PFSK-1 (cell line): ENCODE measurements around the gene MPO.

Experiments
- FOXP2 ChIP-seq: optimal IDR thresholded peaks from 2 replicates; pipeline ENCODE3; 2011; ENCODE audit warnings: borderline replicate concordance, control low read depth, inconsistent platforms; ENCODE audit not compliant: insufficient read depth; ENCODE audit errors: extremely low read length, extremely low read depth
- POLR2AphosphoS5 ChIP-seq: IDR thresholded peaks from 2 replicates; pipeline ENCODE4 v1.6.1; 2012; ENCODE audit warnings: low read depth, mild to moderate bottlenecking, control low read depth, low read length, moderate library complexity
- SIN3A ChIP-seq: IDR thresholded peaks from 2 replicates; pipeline ENCODE4 v1.6.1; 2012; ENCODE audit warnings: mild to moderate bottlenecking, low read length, moderate library complexity, borderline replicate concordance; ENCODE audit not compliant: insufficient read depth
- TAF1 ChIP-seq: IDR thresholded peaks from 2 replicates; pipeline ENCODE4 v1.6.1; 2012; ENCODE audit warnings: low read length, control low read depth, borderline replicate concordance; ENCODE audit not compliant: insufficient read depth
- TF ChIP-seq, protein P1 (sequence below), 2 experiments: IDR thresholded peaks; 2 replicates each; pipeline versions ENCODE4 v1.6.1 to v1.8.0; 2011 to 2012; ENCODE audit warnings: low read depth in 2 of 2, low read length in 2 of 2, control low read depth in 1 of 2, inconsistent platforms in 1 of 2, mild to moderate bottlenecking in 1 of 2, moderate library complexity in 1 of 2; ENCODE audit not compliant: insufficient read depth in 1 of 2

Gene MPO

DNA sequence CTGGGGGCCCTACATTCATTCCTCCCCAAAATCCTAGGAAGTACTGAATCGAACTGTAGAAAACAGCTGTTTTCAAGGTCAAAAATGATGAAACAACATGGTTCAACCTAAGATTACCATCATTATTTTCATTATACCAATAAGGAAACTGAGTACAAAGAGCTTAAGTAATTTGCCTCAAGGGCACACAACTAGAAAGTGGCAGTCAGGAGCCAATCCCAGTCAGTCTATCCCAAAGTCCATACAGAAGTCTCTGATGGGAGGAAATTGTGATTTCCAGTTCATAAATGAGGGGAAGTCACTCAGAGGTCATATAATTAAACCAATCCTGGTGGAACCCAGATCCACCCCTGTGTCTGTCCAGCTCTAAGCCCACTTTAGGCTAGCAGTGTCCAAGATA, 34.0 kb downstream of the MPO start:
- TF ChIP-seq, protein P1, sequence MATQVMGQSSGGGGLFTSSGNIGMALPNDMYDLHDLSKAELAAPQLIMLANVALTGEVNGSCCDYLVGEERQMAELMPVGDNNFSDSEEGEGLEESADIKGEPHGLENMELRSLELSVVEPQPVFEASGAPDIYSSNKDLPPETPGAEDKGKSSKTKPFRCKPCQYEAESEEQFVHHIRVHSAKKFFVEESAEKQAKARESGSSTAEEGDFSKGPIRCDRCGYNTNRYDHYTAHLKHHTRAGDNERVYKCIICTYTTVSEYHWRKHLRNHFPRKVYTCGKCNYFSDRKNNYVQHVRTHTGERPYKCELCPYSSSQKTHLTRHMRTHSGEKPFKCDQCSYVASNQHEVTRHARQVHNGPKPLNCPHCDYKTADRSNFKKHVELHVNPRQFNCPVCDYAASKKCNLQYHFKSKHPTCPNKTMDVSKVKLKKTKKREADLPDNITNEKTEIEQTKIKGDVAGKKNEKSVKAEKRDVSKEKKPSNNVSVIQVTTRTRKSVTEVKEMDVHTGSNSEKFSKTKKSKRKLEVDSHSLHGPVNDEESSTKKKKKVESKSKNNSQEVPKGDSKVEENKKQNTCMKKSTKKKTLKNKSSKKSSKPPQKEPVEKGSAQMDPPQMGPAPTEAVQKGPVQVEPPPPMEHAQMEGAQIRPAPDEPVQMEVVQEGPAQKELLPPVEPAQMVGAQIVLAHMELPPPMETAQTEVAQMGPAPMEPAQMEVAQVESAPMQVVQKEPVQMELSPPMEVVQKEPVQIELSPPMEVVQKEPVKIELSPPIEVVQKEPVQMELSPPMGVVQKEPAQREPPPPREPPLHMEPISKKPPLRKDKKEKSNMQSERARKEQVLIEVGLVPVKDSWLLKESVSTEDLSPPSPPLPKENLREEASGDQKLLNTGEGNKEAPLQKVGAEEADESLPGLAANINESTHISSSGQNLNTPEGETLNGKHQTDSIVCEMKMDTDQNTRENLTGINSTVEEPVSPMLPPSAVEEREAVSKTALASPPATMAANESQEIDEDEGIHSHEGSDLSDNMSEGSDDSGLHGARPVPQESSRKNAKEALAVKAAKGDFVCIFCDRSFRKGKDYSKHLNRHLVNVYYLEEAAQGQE (IDR thresholded peaks at IDR 0.05; ENCODE audit: insufficient read depth in 1 of 2, low read depth in 2 of 2, low read length in 2 of 2) = no peak
- no peak for TF ChIP-seq FOXP2
- TF ChIP-seq TAF1 = no peak
- no peak for TF ChIP-seq SIN3A
- no peak for TF ChIP-seq POLR2AphosphoS5

DNA sequence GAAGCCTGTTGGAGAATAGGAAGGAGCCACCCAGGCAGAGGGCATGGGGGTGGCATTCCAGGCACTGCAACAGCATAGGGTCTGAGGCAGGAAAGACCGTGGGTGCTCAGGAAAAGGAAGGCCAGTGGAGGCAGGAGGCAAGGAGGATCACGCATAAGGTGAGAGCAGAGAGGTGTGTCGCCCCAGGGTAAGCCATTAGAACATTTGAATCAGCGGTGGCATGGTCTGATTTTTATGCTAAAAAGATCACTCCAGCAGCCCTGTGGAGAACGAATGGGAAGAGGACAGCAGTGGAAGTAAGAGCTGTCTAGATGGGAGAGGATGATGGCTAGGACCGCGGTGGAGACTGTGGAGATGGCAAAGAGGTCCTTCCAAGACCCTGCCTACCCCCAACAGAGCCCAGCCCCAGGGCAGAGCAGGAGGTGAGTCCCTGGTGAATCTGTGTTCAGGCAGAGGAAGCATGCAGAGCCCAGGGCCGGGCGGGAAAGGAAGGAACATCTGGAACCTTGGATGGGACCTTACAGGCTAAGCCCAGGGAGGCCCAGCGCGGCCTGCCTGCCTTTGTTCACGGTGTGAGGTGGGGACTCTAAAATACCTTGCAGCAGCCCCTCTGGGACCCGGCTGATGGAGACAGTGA, 34.5 kb downstream of the MPO start:
- TF ChIP-seq FOXP2 (no peak), SIN3A (no peak), TAF1 (no peak), POLR2AphosphoS5 (no peak)
- TF ChIP-seq, protein P1 (IDR thresholded peaks at IDR 0.05; ENCODE audit: insufficient read depth in 1 of 2, low read depth in 2 of 2, low read length in 2 of 2) = no peak

DNA sequence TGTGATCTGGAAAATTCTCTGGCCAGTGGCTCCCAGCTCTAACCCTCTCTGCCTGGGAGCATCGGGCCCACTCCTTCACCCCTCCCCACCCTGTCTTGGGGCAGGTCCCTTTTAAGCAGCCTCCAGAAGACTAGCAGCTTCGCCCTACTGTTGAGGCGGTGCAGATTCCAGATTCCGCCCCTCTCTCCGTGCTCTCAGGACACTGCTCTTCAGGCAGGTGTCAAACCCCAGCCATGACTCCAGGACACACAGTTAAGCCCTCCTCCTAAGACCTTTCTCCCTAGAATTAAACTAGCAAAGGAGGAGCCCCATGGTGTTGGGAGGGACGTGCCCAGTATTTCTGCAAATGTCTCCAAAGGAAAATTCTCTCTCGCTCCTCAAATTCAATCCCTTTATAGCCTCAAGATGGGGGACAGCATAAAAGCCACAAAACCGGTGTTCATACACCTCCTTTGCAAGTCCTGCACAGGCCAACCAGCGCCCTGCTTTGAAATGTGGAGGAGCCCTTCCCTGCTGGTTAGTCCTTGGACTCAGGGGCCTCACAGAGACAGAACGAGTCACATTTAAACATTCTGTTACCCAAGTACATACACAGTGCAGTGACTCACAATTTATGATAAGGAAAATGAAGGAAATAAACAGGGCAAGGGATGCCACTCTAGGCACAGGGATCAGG, 35.2 kb downstream of the MPO start:
- no peak for TF ChIP-seq POLR2AphosphoS5
- TF ChIP-seq FOXP2 = no peak
- no peak for TF ChIP-seq TAF1
- TF ChIP-seq SIN3A = no peak
- TF ChIP-seq, protein P1 (IDR thresholded peaks at IDR 0.05; ENCODE audit: insufficient read depth in 1 of 2, low read depth in 2 of 2, low read length in 2 of 2) = no peak

DNA sequence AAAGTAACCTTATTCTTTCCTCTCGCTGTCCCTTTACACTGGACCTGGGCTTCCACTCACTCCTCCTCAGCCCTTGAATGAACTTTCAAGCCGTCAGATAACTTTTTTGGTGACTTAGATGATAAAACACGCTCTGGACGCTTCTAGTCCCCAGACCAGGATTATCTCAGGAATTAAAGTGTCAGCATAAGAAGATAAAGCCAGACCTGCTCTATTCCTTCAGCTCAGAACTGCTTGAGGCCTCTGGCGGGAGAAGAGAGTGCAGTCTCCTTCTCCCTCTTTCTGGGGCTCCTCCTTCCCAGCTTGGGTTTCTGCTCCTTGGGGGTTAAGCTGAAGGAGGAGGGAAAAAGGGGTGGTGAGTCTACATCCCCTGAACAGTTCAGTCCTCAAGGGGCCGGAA, 35.8 kb downstream of the MPO start:
- TF ChIP-seq FOXP2 (no peak), POLR2AphosphoS5 (no peak), TAF1 (no peak), SIN3A (no peak)
- TF ChIP-seq, protein P1 (IDR thresholded peaks at IDR 0.05; ENCODE audit: insufficient read depth in 1 of 2, low read depth in 2 of 2, low read length in 2 of 2) = no peak
